ENCODE results near the gene SUFU.

Gene SUFU

DNA sequence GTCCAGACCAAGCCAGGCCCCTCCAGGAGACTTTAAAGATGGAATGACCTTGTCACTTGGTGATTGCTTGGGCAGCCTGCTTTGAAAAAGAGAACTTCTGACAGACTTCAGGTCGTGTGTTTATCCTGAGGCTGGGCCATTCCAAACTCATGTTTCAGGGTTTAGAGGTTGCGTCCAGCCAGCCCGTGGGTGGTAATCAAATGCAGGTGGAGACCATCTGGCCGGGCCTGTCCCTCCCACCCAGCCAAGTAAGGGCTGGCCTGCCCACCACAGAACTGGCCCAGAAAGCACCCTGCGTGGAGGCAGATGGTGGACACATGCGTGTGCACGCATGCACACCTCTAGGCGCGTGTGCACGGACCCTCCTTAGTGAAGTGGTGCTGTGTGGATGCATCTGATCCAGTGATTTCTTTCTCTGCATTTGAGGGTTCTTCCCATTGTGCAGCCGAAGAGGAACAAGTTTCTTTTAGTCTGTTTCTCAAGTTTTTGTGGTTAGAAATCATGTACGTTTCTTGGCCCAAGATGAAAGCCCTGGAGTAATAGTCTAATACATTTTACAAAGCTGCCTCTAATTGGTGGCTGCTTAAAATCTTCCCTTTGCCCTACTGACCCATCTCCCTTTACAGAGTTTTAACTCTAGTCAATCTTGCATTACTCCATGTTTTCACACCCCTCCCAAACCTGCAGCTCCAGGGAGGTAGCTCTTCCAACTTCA lies 43.0 kb downstream of the SUFU start:
- no peak for DNase-seq (ENCODE audit: low read depth in 2 of 2, low spot score in 1 of 2)

- no peak for DNase-seq (ENCODE audit: low read depth in 2 of 2, low spot score in 1 of 2)
Measured at GRCh38 chr10:102549549-102549948, 45.8 kb downstream of the SUFU start.

- no peak for DNase-seq (ENCODE audit: low read depth in 2 of 2, low spot score in 1 of 2)
Measured at GRCh38 chr10:102550636-102551210, 47.0 kb downstream of the SUFU start.

DNA sequence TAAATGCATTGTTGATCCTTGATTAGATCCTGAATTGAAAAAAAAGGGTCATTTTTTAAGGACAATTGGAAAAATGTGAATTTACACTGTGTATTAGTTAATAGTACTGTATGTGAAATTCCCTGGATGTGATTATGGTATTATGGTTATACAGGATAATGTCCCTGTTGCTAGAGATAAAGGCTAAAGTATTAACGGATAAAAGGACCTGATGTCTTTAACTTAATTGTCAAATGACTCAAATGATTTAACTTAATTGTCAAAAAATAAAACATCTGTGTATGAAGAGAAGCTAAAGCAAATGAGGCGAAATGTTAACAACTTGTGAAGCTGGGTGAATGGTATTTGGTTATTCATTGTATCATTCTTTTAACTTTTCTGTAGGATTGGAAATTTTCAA lies 48.8 kb downstream of the SUFU start:
- no peak for DNase-seq (ENCODE audit: low read depth in 2 of 2, low spot score in 1 of 2)

DNA sequence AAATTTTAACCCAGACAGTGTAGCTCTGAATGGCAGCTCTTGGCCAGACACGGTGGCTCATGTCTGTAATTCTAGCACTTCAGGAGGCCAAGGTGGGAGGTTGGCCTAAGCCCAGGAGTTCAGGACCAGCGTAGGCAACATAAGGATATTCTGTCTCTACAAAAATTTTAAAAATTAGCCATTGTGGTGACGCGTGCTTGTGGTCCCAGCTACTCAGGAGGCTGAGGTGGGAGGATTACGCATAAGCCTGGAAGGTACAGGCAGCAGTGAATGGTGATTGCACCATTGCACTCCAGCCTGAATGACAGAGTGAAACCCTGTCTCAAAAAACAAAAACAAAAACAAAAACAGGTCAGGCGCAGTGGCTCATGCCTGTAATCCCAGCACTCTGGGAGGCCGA lies 50.0 kb downstream of the SUFU start:
- DNase-seq (ENCODE audit: low read depth in 2 of 2, low spot score in 1 of 2): no peak

- no peak for DNase-seq (ENCODE audit: low read depth in 2 of 2, low spot score in 1 of 2)
Measured at GRCh38 chr10:102554531-102554930, 50.8 kb downstream of the SUFU start.

DNA sequence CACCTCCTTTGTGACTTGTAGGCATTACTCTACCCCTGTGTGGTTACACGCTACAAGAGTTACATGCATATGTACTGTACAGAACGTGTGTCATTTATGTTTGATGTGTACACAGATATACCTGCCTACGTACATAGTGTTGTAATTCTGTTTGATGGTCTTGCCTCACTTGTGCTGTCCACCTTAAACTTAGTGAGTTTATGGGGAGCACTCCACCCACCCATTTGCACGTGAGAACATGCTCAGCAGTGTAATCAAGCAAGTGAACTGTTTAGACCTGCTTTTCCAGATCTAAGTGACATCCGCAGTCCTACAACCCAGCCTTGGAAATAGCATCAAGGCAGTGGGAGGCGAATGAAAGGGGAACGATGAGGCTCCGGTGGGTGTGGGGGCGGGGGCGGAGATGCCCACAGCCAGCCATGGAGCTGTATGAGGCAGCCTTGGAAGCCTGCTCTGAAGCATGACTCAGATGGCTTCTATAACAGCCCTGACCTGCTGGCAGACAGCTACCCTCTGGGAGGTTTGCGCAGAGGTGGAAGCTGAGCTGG lies 52.1 kb downstream of the SUFU start:
- no peak for DNase-seq (ENCODE audit: low read depth in 2 of 2, low spot score in 1 of 2)

DNA sequence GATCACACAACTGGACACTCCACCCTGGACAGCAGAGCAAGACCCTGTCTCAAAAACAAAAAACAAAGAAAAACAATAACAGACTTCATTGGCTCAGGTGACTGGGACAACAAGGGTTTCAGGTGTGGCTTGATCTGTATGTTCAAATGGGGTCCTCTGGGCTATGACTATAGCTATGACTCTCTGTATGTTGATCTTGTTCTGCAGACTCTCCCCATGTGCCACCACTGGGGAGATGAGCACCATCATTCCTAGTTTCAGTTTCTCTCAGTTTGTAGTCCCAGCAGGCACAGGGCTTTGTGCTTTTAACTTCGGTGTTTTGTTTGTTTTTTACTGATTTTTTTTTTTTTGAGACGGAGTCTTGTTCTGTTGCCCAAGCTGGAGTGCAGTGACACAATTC lies 53.8 kb downstream of the SUFU start:
- no peak for DNase-seq (ENCODE audit: low read depth in 2 of 2, low spot score in 1 of 2)

GRCh38 chr10:102559764-102560163 lies 56.0 kb downstream of the SUFU start:
- no peak for DNase-seq (ENCODE audit: low read depth in 2 of 2, low spot score in 1 of 2)

DNA sequence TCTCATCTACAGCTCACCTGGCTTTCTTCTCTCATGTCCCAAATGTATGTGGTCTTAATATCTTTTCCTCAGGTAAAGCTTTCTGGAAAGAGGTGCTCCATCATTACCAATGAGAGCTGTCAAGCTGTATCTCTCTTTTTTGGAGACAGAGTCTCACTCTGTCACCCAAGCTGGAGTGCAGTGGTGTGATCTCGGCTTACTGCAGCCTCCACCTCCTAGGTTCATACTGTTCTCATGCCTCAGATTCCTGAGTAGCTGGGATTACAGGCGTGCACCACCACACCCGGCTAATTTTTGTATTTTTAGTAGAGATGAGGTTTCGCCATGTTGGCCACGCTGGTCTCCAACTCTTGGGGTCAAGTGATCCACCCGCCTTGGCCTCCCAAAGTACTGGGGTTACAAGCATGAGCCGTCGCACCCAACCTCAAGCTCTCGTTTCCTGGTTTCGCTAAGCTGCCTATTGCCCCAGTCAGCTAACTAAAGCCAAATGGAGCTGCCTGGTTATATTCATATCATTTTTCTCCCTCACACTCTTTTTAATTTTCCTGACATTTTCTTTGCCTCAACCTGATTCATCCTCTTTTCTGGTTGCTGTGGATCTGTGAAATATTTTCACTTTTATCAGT lies 60.5 kb downstream of the SUFU start:
- no peak for DNase-seq (ENCODE audit: low read depth in 2 of 2, low spot score in 1 of 2)

GRCh38 chr10:102565793-102566192 lies 62.0 kb downstream of the SUFU start:
- no peak for DNase-seq (ENCODE audit: low read depth in 2 of 2, low spot score in 1 of 2)

- no peak for DNase-seq (ENCODE audit: low read depth in 2 of 2, low spot score in 1 of 2)
Measured at GRCh38 chr10:102578782-102579181, 75.0 kb downstream of the SUFU start.

DNA sequence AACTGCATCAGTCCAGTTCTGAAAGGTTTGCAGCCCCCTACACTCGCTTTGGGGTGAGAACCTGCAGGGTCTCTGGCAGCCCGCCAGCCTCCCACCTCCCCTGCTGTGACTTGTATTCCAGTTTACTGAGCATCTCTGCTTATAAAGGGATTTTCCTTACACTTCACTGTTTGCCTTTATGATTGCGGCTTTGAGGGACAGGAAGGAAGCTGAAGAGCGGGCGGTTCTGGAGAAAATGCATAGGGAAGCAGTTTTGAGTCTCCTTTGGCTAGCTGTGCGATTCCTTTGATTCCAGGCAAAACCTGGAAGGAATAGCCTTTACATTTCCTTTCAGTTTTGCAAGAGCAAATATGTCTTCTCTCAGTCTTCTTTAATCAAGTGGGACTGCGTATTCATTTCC lies 75.6 kb downstream of the SUFU start:
- no peak for DNase-seq (ENCODE audit: low read depth in 2 of 2, low spot score in 1 of 2)

DNA sequence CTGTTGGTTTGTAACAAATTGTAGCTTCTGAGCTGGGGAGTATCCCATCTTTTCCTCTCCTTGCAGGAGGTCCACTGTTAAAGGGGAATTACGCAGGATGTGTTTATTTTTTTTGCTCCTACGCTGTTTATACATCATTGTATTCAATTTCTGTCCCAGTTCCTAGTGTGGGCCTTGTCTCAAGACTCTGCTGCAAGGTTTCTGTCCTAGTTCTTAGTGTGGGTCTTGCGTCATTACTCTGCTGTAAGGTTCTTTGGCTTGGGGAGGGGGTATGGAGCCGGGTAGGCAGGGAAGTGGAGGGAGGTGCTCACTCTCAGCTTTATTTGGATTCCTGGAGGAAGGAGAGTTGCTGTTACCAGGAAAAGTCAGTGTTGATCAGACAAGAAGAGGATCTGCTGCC lies 76.5 kb downstream of the SUFU start:
- no peak for DNase-seq (ENCODE audit: low read depth in 2 of 2, low spot score in 1 of 2)

DNA sequence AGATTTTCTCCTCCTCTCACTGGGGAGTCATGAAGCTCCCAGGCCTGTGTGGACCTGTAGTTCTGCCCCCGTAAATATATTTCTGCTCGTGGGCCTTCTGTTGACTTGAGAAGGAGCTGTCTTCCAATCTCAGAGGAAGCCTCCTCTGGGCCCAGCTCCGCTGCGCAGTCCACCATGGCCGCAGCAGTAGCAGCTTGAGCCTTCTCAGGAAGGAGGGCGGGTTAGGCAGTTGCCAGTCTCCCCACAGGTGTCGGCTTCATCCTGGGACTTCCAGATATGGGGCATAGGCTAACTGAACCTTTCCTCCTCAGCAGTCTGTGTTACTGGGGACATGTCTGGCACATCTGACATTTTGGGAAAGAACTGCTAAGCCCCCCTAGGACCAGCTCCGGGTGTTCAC lies 77.6 kb downstream of the SUFU start:
- no peak for DNase-seq (ENCODE audit: low read depth in 2 of 2, low spot score in 1 of 2)

GRCh38 chr10:102581981-102582580 lies 78.3 kb downstream of the SUFU start:
- DNase-seq (ENCODE audit: low read depth in 2 of 2, low spot score in 1 of 2): no peak

DNA sequence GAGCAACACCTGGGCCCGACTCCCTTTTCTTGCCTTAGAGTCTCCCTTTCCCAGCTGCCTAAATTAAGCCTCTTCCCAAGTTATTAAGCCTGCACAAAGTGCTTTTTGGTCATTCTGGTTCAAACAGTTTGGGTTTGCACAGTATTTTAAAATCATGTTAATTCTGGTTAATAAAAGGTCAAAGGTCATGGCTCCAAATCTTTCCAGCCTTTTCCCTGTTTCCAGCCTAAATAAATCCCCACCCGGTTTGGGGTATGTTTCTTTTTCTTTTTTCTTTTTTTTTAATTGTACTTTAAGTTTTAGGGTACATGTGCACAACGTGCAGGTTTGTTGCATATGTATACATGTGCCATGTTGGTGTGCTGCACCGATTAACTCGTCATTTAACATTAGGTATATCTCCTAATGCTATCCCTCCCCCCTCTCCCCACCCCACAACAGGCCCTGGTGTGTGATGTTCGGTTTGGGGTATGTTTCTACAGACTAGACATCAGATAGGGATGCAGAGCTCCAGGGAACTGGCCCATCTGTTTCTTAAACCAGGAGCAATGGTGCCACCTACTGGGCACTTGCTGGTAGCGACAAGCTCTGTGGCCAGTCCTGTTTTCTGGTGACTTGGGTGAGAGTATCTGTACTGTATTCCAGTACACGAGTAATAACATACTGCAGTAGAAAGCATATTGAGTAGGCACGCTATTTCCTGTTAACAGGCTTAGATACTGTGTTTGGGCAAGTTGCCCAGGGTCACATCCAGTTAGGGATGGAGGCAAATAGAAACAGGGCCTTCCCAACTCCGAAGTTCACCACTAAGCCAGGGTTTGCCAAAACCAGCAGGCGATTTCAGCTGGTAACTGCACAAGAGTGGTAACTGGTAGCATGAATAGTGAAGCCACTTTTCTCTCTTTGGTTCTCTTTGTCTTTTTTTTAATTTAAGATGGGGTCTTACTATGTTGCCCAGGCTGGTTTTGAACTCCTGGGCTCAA lies 80.0 kb downstream of the SUFU start:
- peak; percentile 55 to 67 for DNase-seq (ENCODE audit: low read depth in 2 of 2, low spot score in 1 of 2)

DNA sequence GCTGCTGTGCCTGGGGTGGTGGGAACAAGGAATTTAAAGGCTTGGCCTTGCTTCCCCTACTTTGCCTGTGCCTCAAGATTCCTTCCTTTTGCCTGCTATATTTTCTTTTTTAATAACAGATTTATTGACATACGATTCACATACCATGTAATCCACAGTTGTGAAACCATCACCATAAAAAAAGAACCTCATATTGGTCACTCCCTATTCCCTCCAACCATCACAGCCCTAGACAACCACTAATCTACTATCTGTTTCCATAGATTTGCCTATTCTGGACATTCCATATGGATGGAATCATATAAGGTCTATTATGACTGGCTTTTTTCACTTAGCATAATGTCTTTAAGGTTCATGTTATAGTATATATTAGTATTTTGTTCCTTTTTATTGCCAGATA lies 81.3 kb downstream of the SUFU start:
- no peak for DNase-seq (ENCODE audit: low read depth in 2 of 2, low spot score in 1 of 2)

DNA sequence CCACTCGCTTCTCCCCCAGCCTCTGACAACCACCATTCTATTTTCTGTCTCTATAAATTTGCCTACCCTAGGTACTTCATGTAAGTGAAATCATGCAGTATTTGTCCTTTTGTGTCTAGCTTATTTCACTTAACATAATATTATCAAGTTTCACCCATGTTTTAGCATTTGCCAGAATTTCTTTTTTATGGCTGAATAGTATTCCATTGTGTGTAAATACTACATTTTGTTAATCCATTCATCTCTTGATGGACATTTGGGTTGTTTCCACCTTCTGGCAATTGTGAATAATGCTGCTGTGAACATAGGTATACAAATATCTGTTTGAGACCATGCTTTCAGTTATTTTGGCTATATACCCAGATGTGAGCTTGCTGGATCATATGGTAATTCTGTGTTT lies 83.1 kb downstream of the SUFU start:
- DNase-seq (ENCODE audit: low read depth in 2 of 2, low spot score in 1 of 2): no peak

DNA sequence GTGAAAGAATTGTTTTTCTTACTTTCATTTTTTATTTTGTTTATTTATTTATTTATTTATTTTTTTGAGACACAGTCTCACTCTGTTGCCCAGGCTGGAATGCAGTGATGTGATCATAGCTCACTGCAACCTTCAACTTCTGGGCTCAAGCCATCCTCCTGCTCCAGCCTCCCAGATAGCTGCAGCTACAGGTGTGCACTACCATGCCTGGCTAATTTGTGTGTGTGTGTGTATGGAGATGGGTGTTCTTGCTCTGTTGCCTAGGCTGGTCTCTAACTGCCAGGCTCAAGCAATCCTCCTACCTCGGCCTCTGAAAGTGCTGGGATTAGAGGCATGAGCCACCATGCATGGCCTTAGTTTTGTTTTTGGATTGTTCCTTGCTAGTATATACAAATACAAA lies 85.1 kb downstream of the SUFU start:
- DNase-seq (ENCODE audit: low read depth in 2 of 2, low spot score in 1 of 2): no peak
